ENCODE results near the gene NBAS.

DNA sequence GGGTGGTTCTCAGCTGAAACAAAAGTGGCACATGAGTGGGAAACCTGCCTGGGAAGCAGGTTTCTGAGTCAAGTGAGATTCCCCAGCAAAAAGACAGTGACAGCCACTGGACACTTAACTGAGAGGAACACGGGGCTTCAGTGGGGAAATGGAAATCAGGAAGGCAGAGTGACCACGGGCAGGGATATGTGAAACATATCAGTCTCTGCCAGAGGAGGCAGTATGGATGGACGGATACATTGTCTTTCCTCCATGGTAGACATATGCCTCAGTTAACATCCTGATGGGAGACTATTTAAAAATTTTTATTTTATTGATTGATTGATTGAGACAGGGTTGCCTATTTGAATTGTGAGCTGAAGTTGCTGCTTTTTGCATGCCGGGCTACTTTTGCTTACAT, 292.1 kb downstream of the NBAS start:
- TF ChIP-seq, protein P1, sequence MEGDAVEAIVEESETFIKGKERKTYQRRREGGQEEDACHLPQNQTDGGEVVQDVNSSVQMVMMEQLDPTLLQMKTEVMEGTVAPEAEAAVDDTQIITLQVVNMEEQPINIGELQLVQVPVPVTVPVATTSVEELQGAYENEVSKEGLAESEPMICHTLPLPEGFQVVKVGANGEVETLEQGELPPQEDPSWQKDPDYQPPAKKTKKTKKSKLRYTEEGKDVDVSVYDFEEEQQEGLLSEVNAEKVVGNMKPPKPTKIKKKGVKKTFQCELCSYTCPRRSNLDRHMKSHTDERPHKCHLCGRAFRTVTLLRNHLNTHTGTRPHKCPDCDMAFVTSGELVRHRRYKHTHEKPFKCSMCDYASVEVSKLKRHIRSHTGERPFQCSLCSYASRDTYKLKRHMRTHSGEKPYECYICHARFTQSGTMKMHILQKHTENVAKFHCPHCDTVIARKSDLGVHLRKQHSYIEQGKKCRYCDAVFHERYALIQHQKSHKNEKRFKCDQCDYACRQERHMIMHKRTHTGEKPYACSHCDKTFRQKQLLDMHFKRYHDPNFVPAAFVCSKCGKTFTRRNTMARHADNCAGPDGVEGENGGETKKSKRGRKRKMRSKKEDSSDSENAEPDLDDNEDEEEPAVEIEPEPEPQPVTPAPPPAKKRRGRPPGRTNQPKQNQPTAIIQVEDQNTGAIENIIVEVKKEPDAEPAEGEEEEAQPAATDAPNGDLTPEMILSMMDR (IDR thresholded peaks at IDR 0.05; ENCODE audit: low read length), result no peak
- no peak for TF ChIP-seq EZH2 (IDR thresholded peaks at IDR 0.05; ENCODE audit: borderline replicate concordance, low read length)

Measured in OCI-LY1 (cell line).